ENCODE data around the gene SERTAD2. TPM values are rescaled to one million over a fixed set of nuclear protein-coding genes. Genes with fewer than 3 reads are reported as not detected.

SERTAD2 gene
- polyA plus RNA-seq, 6 donors from 2014 or later, result 7.9 to 21.8 (median 13.2) TPM

DNA sequence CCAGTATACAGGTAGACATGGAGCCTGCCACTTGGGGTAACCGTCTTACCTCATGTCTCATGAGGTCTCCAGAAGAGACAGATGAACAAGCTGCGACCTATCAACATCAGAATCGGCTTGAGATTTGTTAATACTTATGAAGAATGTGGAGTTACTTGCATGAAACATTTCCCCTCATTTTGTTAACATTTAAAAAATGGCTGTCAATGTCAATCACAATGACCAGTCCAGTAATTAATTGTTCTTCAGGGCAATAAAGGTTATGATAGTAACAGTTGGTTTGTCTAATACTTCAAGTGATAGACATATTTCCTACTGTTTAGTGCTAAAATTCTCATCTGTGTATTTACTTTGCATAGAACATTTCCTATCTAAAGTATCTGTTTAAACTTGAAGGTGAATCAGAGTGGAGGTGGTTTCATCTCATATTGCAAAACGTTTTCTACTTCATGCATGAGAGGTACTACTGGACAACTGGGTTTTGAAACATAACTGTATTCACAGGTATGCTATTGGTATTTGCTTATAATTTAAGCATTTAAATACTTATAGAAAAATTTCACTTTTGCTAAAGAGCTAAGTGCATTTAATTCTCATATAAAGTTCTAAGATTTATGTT is 15.1 kb downstream of the SERTAD2 start:
- H3K4me3 Mint-ChIP-seq, result peak overlapping the region in 6 of 8 donors; percentile 39 to 90 (median 78)
- peak overlapping the region; percentile 96 to 100 (median 99) for H3K27ac Mint-ChIP-seq
- no peaks in the 10 kb centered on the region for H3K27me3 Mint-ChIP-seq
- peaks cover 66 to 92% (median 79%) of the 10 kb centered on the region in 3 donors for H3K4me1 Mint-ChIP-seq
- ATAC-seq (ENCODE audit: low read depth in 2 of 2) (no peak), DNase-seq (no peak)
- H3K9me3 Mint-ChIP-seq, result no peaks in the 10 kb centered on the region
- peaks cover 4 to 5% of the 10 kb centered on the region in 2 donors for H3K36me3 Mint-ChIP-seq

DNA sequence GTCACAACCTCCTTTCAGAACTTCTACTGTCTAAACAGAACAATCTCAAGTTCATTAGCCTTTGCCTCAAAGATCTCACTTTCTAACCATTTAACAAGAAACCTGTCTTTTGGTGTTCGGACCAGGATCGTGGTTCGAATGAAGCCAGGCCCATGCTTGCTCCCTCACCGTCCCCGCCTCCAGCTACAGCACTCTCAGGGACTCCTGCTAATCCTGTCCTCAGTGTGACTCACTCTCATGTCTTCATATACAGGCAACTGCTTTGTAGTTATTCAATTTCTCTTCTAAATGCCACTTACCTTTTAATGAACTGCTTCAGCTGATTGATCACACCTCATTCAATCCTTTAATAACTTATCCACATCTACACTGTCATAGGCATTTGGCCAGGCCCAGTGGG is 15.8 kb downstream of the SERTAD2 start:
- peak overlapping the region in 7 of 8 donors; percentile 29 to 90 (median 81) for H3K4me3 Mint-ChIP-seq
- H3K27me3 Mint-ChIP-seq, result no peaks in the 10 kb centered on the region
- peaks cover 63 to 86% (median 77%) of the 10 kb centered on the region in 3 donors for H3K4me1 Mint-ChIP-seq
- H3K27ac Mint-ChIP-seq, result peak overlapping the region; percentile 96 to 100 (median 99)
- peaks cover 5 to 10% of the 10 kb centered on the region in 2 donors for H3K36me3 Mint-ChIP-seq
- DNase-seq, result no peak
- no peaks in the 10 kb centered on the region for H3K9me3 Mint-ChIP-seq
- no peak for ATAC-seq (ENCODE audit: low read depth in 2 of 2)

DNA sequence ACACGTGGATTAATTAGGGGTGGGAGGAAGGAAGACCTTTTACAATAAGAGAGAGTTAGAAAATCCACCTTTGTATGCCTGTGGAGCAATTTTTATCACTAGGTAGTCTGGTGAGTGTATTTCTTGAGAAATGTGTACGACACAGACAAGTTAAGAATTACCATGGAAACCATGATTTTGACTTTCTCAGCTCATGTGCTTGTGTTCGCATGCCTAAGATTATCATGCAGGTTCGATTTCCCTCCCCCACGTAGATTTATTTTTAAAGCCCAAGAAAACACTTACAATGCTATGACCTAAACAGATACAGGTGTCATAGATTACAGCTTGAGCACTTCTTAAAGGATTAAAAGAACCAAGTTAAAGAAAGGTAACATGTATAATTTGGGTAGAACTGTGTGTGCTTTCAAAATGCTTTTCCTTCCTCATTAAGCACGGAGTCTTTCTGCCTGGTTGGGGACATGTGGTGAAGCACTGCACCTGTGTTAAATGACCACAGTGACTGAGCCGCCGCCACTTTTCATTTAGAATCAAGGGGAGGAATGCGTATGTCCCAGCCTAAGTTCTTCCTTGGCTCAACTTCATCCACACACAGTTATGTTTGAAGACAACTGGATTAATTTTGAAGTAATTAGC is 16.6 kb downstream of the SERTAD2 start:
- DNase-seq, result peak; percentile 79
- H3K27me3 Mint-ChIP-seq, result no peaks in the 10 kb centered on the region

DNA sequence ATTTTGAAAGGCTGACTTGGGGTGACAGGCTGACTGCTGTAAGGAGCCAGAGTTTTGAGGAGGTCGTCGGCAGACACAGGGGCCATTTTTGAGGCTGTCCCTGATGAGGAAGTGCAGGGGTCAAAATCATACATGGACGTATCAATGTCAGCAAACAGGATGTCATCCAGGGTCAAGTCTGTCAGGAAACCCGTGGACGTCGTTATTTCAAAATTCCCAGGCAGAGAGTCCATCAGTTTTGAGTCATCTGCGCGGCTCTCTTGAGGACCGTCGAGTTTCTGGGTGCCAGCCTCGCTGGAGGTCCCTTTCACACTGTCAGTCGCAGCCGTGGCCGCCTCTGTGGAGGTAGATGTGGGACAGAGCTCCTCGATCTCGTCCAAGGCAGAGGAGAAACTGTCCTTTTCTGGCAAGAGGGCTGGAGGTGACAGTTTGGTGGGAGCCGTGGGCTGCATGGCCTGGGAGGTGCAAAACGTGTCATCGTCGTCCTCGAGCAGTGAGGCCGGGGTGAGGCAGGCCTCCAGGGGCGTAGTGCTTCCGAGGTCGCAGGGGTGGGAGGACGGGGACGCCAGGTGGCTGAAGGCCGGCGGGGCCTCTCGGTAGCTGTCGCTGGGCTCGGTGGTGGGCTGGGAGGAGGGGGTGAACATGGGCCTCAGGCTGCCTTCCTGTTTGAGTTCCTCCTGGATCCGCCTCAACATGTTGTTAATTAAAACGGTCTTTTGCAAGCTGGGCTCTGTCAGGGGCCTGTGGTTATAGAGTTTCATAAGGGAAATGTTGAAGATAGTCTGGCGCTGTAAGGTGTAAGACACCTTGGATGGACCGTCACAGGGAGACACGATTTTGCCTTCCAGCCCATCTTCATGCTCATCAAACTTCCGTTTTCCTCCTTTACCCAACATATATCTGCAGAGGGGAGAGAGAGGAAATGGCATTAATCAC is 17.5 kb downstream of the SERTAD2 start:
- ATAC-seq (ENCODE audit: low read depth in 2 of 2) (peak; percentile 59 to 62), DNase-seq (peak; percentile 65)
- Mint-ChIP-seq H3K4me1 (peaks cover 54 to 70% (median 65%) of the 10 kb centered on the region in 3 donors), H3K36me3 (peaks cover 5 to 14% of the 10 kb centered on the region in 2 donors), H3K9me3 (no peaks in the 10 kb centered on the region), H3K4me3 (peak overlapping the region; percentile 61 to 91 (median 86)), H3K27ac (peak overlapping the region; percentile 96 to 100 (median 99)), H3K27me3 (no peaks in the 10 kb centered on the region)

More for the DNA sequence above, 16.6 kb downstream of the SERTAD2 start:
- H3K9me3 Mint-ChIP-seq, result no peaks in the 10 kb centered on the region
- H3K4me1 Mint-ChIP-seq, result peaks cover 58 to 78% (median 73%) of the 10 kb centered on the region in 3 donors
- peak overlapping the region; percentile 61 to 91 (median 86) for H3K4me3 Mint-ChIP-seq
- H3K27ac Mint-ChIP-seq, result peak overlapping the region; percentile 96 to 100 (median 99)
- peak; percentile 82 for ATAC-seq (ENCODE audit: low read depth in 2 of 2)
- H3K36me3 Mint-ChIP-seq, result peaks cover 5 to 14% of the 10 kb centered on the region in 2 donors

DNA sequence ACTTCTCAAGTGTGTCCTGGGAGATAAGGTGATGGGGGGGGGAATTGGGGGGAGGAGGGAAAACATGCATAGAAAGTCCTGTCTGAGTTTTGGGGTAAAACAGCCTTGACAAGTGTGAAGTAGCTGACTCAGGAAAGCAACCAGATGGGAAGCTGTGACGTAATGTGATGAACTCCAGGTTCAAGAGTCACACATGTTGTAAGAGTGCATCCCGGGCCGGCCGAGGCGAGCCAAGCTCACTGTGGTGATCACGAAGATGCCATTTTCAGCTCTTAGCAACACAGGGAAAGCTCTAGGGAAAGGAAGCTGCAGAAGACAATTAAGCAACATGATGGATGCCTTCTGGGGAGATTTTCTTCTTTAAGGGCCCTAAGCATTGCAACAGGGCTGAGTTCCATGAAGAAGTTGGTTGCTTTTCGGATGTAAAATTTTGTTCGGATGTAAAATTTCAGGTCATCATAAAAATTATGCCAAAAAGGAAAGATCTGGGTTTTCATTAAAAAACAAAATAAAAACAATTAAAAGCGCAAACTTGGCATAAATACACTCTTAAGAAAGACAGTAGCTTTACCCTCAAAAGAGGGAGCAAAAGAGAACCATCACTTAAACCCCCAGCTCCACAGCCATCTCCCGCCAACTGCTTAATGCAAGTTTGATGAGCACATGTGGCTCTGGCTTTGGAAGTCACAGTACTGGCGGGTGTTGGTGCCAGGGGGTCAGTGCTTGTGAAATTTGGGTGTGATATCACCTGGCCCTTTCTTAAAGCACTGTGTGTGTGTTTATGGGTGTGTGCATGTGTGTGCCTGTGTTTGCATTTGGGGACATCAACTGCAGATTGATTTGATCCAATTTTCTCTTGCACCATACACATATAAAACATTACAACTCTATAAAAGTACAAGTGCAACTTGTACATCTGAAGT is 19.1 kb downstream of the SERTAD2 start:
- peak overlapping the region in 3 of 6 donors; percentile 75 to 85 (median 81) for H3K27ac Mint-ChIP-seq
- DNase-seq, result no peak
- H3K9me3 Mint-ChIP-seq, result no peaks in the 10 kb centered on the region
- H3K4me1 Mint-ChIP-seq, result peaks cover 49 to 64% (median 61%) of the 10 kb centered on the region in 3 donors
- peak overlapping the region in 3 of 8 donors; percentile 21 to 36 (median 26) for H3K4me3 Mint-ChIP-seq
- H3K36me3 Mint-ChIP-seq, result peaks cover 5 to 22% of the 10 kb centered on the region in 2 donors
- no peak for ATAC-seq (ENCODE audit: low read depth in 2 of 2)
- no peaks in the 10 kb centered on the region for H3K27me3 Mint-ChIP-seq

DNA sequence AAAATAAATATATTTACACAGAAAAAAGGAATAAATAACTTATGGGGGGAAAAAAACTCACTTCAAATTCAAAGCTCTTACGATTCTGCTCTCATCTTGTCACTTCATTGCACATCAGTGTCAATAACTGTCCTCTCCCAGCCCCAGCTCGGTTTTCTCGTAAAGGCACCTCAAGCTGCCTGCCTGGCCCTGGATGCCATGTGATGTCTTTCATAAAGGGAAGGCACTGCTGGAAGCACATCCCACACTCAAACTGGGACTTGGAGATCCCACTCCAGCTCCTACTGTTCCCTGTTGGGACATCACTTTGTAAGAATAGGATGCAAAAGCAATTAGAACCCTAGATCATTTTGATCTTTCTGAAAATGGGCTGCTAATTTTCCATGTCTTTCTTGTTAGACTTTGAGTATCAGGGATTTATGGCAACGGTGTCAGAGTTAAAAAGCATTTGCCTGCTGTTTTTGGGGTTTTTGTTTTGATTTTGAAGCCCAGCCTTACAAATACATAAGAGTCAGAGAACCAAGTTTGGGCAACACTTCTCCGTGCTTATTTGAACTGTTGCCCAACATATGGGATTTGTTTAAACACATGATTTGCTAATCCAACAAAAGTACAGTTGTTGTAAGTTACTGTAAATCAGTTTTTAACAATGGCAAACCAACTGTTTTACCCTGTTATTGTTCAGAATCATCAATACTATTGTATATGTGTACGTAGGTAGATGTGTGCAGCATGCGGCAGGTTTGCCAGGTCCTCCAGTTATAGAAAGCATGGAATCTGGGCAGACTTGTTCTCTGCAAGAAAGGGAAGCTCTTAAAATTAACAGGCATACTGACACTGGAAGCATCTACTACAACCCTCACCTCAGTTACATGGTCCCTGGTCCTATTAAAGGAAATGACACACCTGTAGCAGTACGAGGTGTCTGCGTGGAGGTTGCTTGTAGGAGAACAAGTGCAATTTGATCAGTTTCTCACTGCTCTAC is 20.6 kb downstream of the SERTAD2 start:
- ATAC-seq (ENCODE audit: low read depth in 2 of 2), result no peak
- Mint-ChIP-seq H3K27me3 (no peaks in the 10 kb centered on the region), H3K27ac (peak overlapping the region in 5 of 6 donors; percentile 11 to 88 (median 69)), H3K4me3 (peak overlapping the region in 1 of 8 donors; percentile 30), H3K4me1 (peaks cover 43 to 61% (median 58%) of the 10 kb centered on the region in 3 donors), H3K36me3 (peaks cover 5 to 22% of the 10 kb centered on the region in 2 donors), H3K9me3 (no peaks in the 10 kb centered on the region)
- DNase-seq, result no peak

DNA sequence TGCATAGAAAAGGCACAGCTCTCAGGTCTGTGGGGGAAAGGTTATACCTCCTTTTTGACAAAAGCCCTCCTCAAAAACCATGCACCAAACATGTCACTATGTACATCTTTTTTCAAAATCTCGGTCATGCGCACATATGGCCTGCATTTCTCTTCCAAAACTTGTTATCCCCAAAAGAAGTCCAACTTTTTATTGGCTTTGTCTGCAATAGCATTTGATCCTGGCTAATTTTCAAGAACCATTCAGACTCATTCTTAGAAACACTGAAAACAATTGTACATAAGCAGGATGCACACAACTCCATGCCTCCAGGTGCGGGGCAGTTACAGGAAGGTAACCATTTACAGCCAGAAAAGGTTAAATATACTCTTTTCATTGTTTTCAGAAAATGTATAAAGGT is 21.9 kb downstream of the SERTAD2 start:
- Mint-ChIP-seq H3K36me3 (peaks cover 5 to 22% of the 10 kb centered on the region in 2 donors), H3K9me3 (no peaks in the 10 kb centered on the region)

DNA sequence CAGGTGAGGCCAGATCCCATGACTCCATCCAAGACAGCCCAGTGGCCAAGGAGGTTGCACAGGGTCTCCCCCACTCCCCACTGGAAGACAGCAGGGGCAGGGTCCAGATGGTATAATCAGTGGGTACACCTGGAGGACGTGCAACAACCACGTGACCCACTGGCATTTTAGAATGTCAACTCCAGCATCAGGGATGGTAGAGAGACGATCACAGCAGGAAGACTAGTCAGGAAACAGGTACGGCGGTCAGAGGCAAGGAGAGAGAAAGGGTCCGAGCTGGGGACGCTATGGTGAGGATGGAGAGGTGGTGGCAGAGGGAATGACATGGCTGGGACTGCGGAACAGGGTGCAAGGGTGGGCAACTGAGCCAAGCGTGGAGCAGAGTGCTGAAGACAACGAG is 23.0 kb downstream of the SERTAD2 start:
- Mint-ChIP-seq H3K36me3 (peaks cover 4 to 22% of the 10 kb centered on the region in 2 donors), H3K4me1 (peaks cover 31 to 48% (median 44%) of the 10 kb centered on the region in 3 donors), H3K4me3 (no peak overlapping the region), H3K27ac (peak overlapping the region in 5 of 6 donors; percentile 83 to 96 (median 88)), H3K27me3 (no peaks in the 10 kb centered on the region), H3K9me3 (no peaks in the 10 kb centered on the region)
- DNase-seq (no peak), ATAC-seq (ENCODE audit: low read depth in 2 of 2) (no peak)

More for the DNA sequence above, 21.9 kb downstream of the SERTAD2 start:
- Mint-ChIP-seq H3K27me3 (no peaks in the 10 kb centered on the region), H3K4me3 (no peak overlapping the region), H3K27ac (peak overlapping the region in 2 of 6 donors; percentile 39 to 76), H3K4me1 (peaks cover 32 to 48% (median 45%) of the 10 kb centered on the region in 3 donors)
- ATAC-seq (ENCODE audit: low read depth in 2 of 2), result no peak
- no peak for DNase-seq

DNA sequence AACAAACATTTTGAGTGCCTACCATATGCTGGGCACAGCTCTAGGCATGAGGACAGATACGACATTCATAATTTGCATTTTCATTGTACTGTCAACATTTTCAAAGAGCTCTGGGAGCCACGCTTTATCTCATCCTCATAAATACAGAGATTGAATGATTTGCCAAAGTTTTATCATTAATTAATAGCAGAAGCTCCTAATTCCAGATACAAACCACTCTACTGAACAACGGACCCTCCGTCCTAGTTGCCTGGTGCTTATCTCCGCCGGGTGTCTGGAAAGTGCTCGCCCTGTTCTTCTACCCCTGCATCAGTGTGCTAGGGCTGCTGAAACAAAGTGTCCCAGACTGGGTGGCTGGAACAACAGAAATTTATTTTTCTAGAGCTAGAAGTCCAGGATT is 23.8 kb downstream of the SERTAD2 start:
- H3K4me1 Mint-ChIP-seq, result peaks cover 34 to 53% (median 43%) of the 10 kb centered on the region in 3 donors
- H3K36me3 Mint-ChIP-seq, result peaks cover 0 to 22% of the 10 kb centered on the region in 2 donors
- no peaks in the 10 kb centered on the region for H3K9me3 Mint-ChIP-seq
- DNase-seq, result no peak
- ATAC-seq (ENCODE audit: low read depth in 2 of 2), result no peak
- H3K27me3 Mint-ChIP-seq, result no peaks in the 10 kb centered on the region
- H3K4me3 Mint-ChIP-seq, result no peak overlapping the region
- peak overlapping the region in 3 of 6 donors; percentile 87 to 90 (median 90) for H3K27ac Mint-ChIP-seq

DNA sequence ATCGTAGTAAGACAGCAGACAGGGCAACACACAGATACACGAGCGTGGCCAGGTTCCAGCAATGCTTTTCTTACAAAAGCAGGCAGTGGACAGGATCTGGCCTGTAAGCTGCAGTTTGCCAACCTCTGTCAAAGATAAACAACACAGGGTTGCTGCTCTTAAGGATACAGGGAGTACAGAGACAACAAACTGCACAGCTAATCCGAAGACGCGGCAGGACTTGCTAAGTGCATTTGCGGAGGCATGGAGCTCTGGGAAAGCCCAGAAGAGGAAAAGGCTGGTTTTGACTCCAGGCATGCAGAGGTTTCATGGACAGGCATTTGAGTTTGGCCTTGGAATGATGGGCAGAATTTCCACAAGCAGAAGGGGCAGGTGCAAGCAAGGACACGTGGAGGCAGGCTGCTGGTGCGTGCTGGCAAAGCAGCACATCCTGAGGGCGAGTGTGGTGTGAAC is 24.4 kb downstream of the SERTAD2 start:
- no peaks in the 10 kb centered on the region for H3K9me3 Mint-ChIP-seq
- no peak for DNase-seq

More for the DNA sequence above, 24.4 kb downstream of the SERTAD2 start:
- ATAC-seq (ENCODE audit: low read depth in 2 of 2), result no peak
- H3K4me3 Mint-ChIP-seq, result no peak overlapping the region
- H3K36me3 Mint-ChIP-seq, result peaks cover 0 to 22% of the 10 kb centered on the region in 2 donors
- H3K4me1 Mint-ChIP-seq, result peaks cover 34 to 53% (median 38%) of the 10 kb centered on the region in 3 donors
- no peaks in the 10 kb centered on the region for H3K27me3 Mint-ChIP-seq
- H3K27ac Mint-ChIP-seq, result peak overlapping the region in 4 of 6 donors; percentile 66 to 90 (median 75)

All from naive B cell (primary cell).